Activated CD4-positive, alpha-beta T cell treated with anti-CD3 and anti-CD28 coated beads, Interleukin-2, amount 50 U/mL, for 1 hour (primary cell): Measurements from ENCODE around the gene SMOC2.

Source experiments
- DNase-seq: peaks from one replicate; pipeline ENCODE4 v3.0.0-alpha.2; 2020

SMOC2 gene

GRCh38 chr6:168440520-168441433, at the start of gene SMOC2:
Gene SMOC2 (plus strand): TSS chr6:168441184. CDS start chr6:168441371, 187 bp downstream.
- no peak for DNase-seq

DNA sequence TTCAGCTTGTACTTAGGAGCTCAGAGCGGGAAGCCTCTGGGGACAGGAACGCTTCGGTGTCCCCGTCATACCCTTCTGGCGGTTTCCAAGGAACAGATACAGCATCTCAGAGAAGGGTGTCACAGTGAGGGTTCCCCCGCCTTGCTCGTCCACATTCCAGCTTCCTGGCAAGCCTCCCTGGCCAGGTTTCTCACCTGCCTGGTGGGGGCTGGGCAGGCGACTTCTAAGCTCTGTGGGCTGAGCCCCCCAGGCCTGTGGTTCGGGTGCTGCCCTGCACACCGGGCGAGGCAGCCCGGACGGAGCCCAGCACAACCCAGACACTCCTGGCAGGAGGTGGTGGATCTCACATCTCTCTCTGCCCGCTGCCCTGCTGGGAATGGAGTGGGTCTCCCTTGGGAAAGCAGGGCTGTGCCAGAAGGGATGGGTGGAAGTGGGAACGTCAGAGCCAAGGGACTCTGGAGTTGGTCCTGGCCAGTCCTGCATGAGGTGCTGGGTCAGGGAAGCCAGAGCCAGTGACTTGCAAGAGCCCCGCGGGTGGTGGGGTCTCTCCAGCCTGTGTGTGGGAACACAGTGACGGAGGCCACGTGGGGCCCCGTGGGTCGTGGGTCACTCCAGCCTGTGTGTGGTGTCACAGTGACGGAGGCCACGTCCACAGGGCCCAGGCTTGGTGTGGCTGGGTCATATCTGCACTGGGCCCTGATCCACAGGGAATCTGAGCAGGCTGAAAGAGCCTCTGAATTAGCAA, 47.7 kb upstream of the SMOC2 start:
- DNase-seq: no peak

GRCh38 chr6:168394606-168395005, 46.4 kb upstream of the SMOC2 start:
- DNase-seq: no peak

DNA sequence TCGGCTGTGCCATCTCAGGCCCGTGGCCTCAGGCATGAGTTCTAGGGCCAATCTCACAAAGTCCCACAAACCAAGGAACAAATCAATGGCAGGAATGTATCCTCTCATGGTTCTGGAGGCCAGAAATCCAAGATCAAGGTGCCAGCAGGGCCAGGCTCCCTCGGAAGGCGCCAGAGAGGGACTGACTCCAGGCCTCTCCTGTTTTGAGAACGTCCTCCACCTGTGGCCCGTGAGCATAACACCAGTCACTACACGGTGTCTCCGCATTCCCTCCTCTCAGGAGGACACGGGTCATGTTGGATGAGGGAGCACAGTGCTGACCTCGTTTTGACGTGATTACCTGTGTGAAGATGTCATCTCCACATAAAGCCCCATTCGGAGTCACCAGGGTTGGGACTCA, 45.0 kb upstream of the SMOC2 start:
- no peak for DNase-seq

DNA sequence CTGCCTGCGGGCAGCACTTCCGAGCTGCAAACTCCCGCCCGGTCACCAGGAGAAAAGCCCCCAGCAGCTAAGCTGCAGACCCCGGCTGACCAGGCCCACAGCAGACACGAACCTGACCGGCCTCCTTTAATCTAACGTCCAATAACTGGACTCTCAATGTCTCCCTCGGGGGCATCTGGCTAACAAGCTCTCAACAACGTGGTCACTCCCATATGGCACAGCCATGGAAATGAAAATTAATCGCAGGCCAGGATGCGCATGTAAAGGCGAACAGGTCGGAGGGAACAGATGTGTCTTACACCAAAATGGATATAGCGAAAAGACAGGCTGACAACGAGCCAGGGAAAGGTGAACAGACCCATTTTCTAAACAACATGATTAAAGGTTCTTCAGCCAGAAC, 44.4 kb upstream of the SMOC2 start:
- DNase-seq: no peak

- no peak for DNase-seq
Measured at GRCh38 chr6:168397012-168397411, 44.0 kb upstream of the SMOC2 start.

GRCh38 chr6:168400037-168400436, 40.9 kb upstream of the SMOC2 start:
- no peak for DNase-seq

DNA sequence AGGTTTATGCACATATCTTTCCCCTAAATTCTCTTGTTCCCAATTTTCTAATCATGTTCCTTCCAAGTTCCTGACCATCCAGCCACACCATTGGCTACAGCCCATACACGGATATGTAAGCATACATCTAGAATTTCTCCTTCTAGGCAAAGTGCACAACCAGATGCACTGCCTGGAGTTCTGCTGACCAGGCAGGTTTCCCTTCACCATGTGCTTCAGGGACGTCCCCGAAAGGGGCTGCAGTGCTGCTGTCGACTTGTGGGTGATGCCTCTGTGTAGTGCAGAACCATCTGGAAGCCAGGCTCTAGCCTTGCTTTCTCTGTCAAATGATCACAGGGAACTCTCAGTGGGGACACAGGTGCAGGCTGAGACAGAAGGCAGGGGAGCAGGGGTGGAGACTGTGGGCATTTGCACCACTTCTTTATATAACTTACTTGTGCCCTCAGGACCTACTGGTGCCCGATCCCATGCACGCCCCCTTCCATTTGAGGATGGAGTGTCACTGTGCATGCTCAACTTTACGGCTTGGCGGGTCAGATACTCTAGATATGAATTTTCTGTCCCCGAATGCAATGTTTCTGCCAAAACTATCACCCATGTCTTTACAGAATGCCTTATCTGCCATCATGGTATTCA, 37.5 kb upstream of the SMOC2 start:
- no peak for DNase-seq

- DNase-seq: no peak
Measured at GRCh38 chr6:168404560-168404959, 36.4 kb upstream of the SMOC2 start.

DNA sequence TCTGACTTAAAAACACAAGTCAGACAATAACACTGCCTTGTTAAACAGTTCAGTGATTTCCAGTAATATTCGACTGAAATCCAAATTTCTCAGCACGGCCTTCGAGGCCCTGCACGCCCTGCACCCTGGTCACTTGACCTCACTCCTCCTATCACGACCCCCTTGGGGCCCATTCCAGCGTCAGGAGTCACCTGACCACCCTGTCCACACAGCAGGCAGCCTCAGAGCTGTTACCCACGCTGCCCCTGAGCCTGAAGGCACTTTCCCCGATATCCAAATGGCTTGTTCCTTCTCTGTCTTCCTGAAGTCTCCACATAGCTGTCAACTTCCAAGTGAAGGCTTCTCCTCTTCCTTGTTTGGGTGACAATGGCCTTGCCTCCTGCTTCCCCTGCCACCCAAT, 33.1 kb upstream of the SMOC2 start:
- no peak for DNase-seq

GRCh38 chr6:168408504-168409136, 32.4 kb upstream of the SMOC2 start:
- no peak for DNase-seq

DNA sequence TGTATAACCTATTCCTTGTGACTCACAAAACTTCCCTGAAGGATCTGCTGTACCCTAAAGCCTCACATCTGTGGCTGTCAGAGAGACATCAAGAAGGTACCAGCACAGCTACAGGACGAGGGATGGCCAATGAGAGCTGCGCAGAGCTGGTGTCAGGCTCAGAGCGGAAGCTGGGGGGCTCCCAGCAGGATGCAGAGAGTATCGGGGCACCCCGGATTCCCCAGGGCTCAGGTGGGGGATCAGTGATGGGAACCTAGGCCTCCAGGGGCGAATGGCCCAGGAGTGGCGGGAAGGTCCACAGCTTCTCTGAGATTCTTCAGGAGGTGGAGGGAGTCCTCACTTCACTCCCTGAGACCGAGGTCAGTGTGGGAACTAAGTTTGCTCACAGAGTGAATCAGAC, 30.9 kb upstream of the SMOC2 start:
- no peak for DNase-seq

- DNase-seq: no peak
Measured at GRCh38 chr6:168410554-168411011, 30.4 kb upstream of the SMOC2 start.

- no peak for DNase-seq
Measured at GRCh38 chr6:168411130-168411529, 29.9 kb upstream of the SMOC2 start.

GRCh38 chr6:168411793-168412192, 29.2 kb upstream of the SMOC2 start:
- no peak for DNase-seq

- no peak for DNase-seq
Measured at GRCh38 chr6:168412456-168412855, 28.5 kb upstream of the SMOC2 start.

DNA sequence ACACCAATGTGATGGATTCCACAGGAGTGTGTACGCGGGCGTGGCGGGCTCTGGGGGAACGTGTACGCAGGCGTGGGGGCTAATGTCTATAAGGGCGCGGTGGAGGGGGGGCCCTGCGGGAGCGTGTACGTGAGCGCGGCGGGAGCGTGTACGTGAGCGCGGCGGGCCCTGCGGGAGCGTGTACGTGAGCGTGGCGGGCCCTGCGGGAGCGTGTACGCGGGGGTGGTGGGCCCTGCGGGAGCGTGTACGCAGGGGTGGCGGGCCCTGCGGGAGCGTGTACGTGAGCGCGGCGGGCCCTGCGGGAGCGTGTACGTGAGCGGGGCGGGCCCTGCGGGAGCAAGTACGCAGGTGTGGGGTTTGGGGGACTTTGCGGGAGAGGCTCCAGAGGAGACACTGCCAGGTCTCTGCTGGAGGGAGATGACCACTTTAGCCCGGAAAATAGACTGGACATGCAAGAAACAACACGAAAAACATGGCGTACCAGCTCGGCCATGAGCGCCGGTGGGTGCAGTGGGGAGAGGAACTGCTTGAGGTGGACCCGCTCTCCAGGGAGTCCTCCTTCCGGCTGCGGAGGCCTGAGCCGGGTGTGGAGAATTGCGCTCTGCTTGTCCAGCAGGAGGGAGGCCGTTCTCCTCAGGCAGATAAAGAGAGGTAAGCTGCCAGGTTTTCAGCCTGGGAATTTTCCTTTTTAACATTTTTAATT, 27.8 kb upstream of the SMOC2 start:
- no peak for DNase-seq

GRCh38 chr6:168413856-168414255, 27.1 kb upstream of the SMOC2 start:
- no peak for DNase-seq

- DNase-seq: no peak
Measured at GRCh38 chr6:168414336-168415097, 26.5 kb upstream of the SMOC2 start.

GRCh38 chr6:168415098-168415992, 25.6 kb upstream of the SMOC2 start:
- no peak for DNase-seq
